Adrenal gland (tissue), 5 donors: ENCODE results near the gene OVOL3.

Experiments used
- POLR2A ChIP-seq, 2 donors: fragments of 450-650 bp; IDR thresholded peaks; one replicate each; pipeline ENCODE4 v1.6.1; 2017; ENCODE audit warnings: antibody characterized with exemption in 2 of 2, mild to moderate bottlenecking in 2 of 2, moderate library complexity in 1 of 2
- TF ChIP-seq, protein P1 (sequence below), 6 experiments: fragments of 450-650 bp in 4 of 6; fragments of 200-600 bp in 2 of 6; sonication (generic) in 1 of 6; IDR thresholded peaks; 1 replicate in 5 of 6; 2 replicates in 1 of 6; pipeline versions ENCODE4 v1.5.1 to v1.8.0; 2016 to 2021; ENCODE audit warnings: antibody characterized with exemption in 6 of 6, mild to moderate bottlenecking in 2 of 6, moderate library complexity in 1 of 6
- donor health status: DM: no; HTN: no; CAD: no.

DNA sequence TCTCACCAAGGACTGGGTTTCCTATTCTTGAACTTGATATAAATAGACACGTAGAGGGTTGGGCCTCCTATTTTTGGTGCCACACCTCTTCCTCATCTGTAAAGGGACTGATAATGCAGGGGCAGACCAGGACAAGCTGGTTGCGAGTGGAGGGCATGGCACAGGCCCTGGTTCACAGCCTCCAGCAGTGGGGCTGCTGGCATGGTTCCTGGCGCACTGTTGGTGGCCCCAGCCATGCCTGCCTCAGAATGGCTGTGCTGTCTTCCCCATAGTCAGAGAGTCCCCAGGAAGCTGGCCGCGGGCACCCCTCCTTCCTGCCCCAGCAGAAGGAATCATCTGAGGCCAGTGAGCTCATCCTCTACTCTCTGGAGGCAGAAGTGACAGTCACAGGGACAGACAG, 10.5 kb upstream of the OVOL3 start:
- TF ChIP-seq, protein P1, sequence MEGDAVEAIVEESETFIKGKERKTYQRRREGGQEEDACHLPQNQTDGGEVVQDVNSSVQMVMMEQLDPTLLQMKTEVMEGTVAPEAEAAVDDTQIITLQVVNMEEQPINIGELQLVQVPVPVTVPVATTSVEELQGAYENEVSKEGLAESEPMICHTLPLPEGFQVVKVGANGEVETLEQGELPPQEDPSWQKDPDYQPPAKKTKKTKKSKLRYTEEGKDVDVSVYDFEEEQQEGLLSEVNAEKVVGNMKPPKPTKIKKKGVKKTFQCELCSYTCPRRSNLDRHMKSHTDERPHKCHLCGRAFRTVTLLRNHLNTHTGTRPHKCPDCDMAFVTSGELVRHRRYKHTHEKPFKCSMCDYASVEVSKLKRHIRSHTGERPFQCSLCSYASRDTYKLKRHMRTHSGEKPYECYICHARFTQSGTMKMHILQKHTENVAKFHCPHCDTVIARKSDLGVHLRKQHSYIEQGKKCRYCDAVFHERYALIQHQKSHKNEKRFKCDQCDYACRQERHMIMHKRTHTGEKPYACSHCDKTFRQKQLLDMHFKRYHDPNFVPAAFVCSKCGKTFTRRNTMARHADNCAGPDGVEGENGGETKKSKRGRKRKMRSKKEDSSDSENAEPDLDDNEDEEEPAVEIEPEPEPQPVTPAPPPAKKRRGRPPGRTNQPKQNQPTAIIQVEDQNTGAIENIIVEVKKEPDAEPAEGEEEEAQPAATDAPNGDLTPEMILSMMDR (IDR thresholded peaks at IDR 0.05): no peak
- TF ChIP-seq POLR2A (IDR thresholded peaks at IDR 0.05): no peak
